HCT116 (cell line): ENCODE measurements around the gene RANBP1. TPM values are rescaled to one million over a fixed set of nuclear protein-coding genes. Genes with fewer than 3 reads are reported as not detected.

Source experiments
- ATAC-seq: fragments of 200-7000 bp; cut with Tn5 transposase; 2 replicates; pipeline ENCODE4 v1.9.1; 2020; ENCODE audit warnings: mild to moderate bottlenecking, moderate library complexity
- BruUV-seq: library from RNA; stranded (reverse); fragments of 400-500 nt; replicated peaks from 2 replicates; lab custom pipeline; 2021; lab: Mats Ljungman, UMichigan
- CTCF ChIA-PET: fragments of 300-600 bp; sonication (Branson Sonifier 250); formaldehyde crosslinking; loops from one replicate; lab custom pipeline; 2021; ENCODE audit warnings: antibody characterized with exemption; lab: Charles Lee
- POLR2A ChIA-PET: fragments of 300-600, 350-600 bp; sonication (Branson Sonifier 250); formaldehyde crosslinking; loops from one replicate; lab custom pipeline; 2021; ENCODE audit warnings: antibody characterized with exemption; lab: Charles Lee
- RAD21 ChIA-PET, 2 experiments: fragments of 300-600 bp; sonication (Branson Sonifier 250); formaldehyde crosslinking; loops; one replicate each; lab custom pipeline; 2023; ENCODE audit warnings: low total read pairs in 2 of 2; ENCODE audit not compliant: uncharacterized antibody in 2 of 2, unreplicated experiment in 2 of 2, low non-redundant PET in 1 of 2; lab: Charles Lee
- DNase-seq: peaks from one replicate; pipeline ENCODE4 v3.0.0-alpha.2; 2010; ENCODE audit warnings: low read depth, low spot score
- H2AFZ ChIP-seq: fragments of 200-600 bp; shearing (Covaris generic), sonication (generic); 2 replicates; pipeline ENCODE4 v1.6.1; 2017; ENCODE audit warnings: low read depth, mixed run types, mixed read lengths, antibody characterized with exemption, low read length; ENCODE audit not compliant: poor library complexity, severe bottlenecking
- H3K27ac ChIP-seq: 2 replicates; pipeline ENCODE4 v1.5.1; 2012; ENCODE audit warnings: low read depth, low read length
- H3K27me3 ChIP-seq: fragments of 200-600 bp; sonication (generic); 2 replicates; pipeline ENCODE4 v1.6.1; 2016; ENCODE audit warnings: mixed run types, low read length, mixed read lengths; ENCODE audit not compliant: insufficient read depth
- H3K36me3 ChIP-seq, 2 experiments: fragments of 200-500 bp in 1 of 2; fragments of 200-600 bp in 1 of 2; sonication (Bioruptor generic) in 1 of 2; sonication (generic) in 1 of 2; 2 replicates each; pipeline versions ENCODE4 v1.5.1 to v1.6.1; 2014 to 2016; ENCODE audit warnings: low read length in 2 of 2, inconsistent platforms in 1 of 2, mixed read lengths in 1 of 2, mixed run types in 1 of 2; ENCODE audit not compliant: insufficient read depth in 2 of 2, control insufficient read depth in 1 of 2
- H3K4me1 ChIP-seq, 2 experiments: fragments of 200-600 bp in 1 of 2; sonication (generic) in 1 of 2; 2 replicates each; pipeline versions ENCODE4 v1.5.1 to v1.6.1; 2012 to 2017; ENCODE audit warnings: low read length in 2 of 2, inconsistent platforms in 1 of 2, mild to moderate bottlenecking in 1 of 2, mixed read lengths in 1 of 2, mixed run types in 1 of 2, moderate library complexity in 1 of 2; ENCODE audit not compliant: insufficient read depth in 2 of 2, control insufficient read depth in 1 of 2
- H3K4me2 ChIP-seq: fragments of 200-600 bp; sonication (generic); 2 replicates; pipeline ENCODE4 v1.6.1; 2017; ENCODE audit warnings: mixed run types, low read length, mixed read lengths
- H3K4me3 ChIP-seq, 2 experiments: fragments of 200-600 bp in 1 of 2; sonication (generic) in 1 of 2; replicated peaks in 1 of 2; 2 replicates each; pipeline ENCODE4 v1.5.1; 2011 to 2016; ENCODE audit warnings: low read length in 2 of 2, control low read depth in 1 of 2, low read depth in 1 of 2, mild to moderate bottlenecking in 1 of 2, mixed read lengths in 1 of 2, mixed run types in 1 of 2
- H3K79me2 ChIP-seq: fragments of 200-600 bp; sonication (generic); 2 replicates; pipeline ENCODE4 v1.6.1; 2017; ENCODE audit warnings: mild to moderate bottlenecking, mixed run types, low read length, moderate library complexity, mixed read lengths; ENCODE audit not compliant: insufficient read depth
- H3K9ac ChIP-seq: fragments of 200-600 bp; sonication (generic); 2 replicates; pipeline ENCODE4 v1.6.1; 2016; ENCODE audit warnings: low read length, mixed read lengths
- H3K9me2 ChIP-seq: fragments of 200-600 bp; sonication (generic), shearing (Covaris generic); 2 replicates; pipeline ENCODE4 v1.6.1; 2017; ENCODE audit warnings: mixed run types, mild to moderate bottlenecking, moderate library complexity; ENCODE audit not compliant: insufficient read depth
- H3K9me3 ChIP-seq, 2 experiments: fragments of 200-500 bp in 1 of 2; fragments of 200-600 bp in 1 of 2; sonication (Bioruptor generic) in 1 of 2; sonication (generic) in 1 of 2; 2 replicates each; pipeline ENCODE4 v1.6.1; 2014 to 2017; ENCODE audit warnings: low read length in 2 of 2, mixed read lengths in 2 of 2, inconsistent platforms in 1 of 2, low read depth in 1 of 2, mild to moderate bottlenecking in 1 of 2, mixed run types in 1 of 2, moderate library complexity in 1 of 2; ENCODE audit not compliant: control insufficient read depth in 1 of 2, insufficient read depth in 1 of 2
- H4K20me1 ChIP-seq: fragments of 200-600 bp; sonication (generic), shearing (Covaris generic); 2 replicates; pipeline ENCODE4 v1.6.1; 2017; ENCODE audit warnings: mixed run types, mild to moderate bottlenecking, moderate library complexity; ENCODE audit not compliant: insufficient read depth
- CEBPB ChIP-seq: IDR thresholded peaks from 2 replicates; pipeline ENCODE4 v1.6.1; 2012; ENCODE audit warnings: low read depth
- EGR1 ChIP-seq: IDR thresholded peaks from 2 replicates; pipeline ENCODE4 v1.6.1; 2012; ENCODE audit warnings: low read depth
- EZH2 ChIP-seq: fragments of 200-600 bp; sonication (generic); IDR thresholded peaks from 2 replicates; pipeline ENCODE4 v1.6.1; 2017; ENCODE audit warnings: antibody characterized with exemption, mixed run types
- FOSL1 ChIP-seq: IDR thresholded peaks from 2 replicates; pipeline ENCODE4 v1.6.1; 2012; ENCODE audit warnings: low read depth
- JUND ChIP-seq: IDR thresholded peaks from 2 replicates; pipeline ENCODE4 v1.6.1; 2012
- POLR2A ChIP-seq: IDR thresholded peaks from 2 replicates; pipeline ENCODE4 v1.7.0; 2011; ENCODE audit warnings: borderline replicate concordance; ENCODE audit not compliant: insufficient read depth, insufficient read length; ENCODE audit errors: extremely low read depth
- SP1 ChIP-seq: IDR thresholded peaks from 2 replicates; pipeline ENCODE4 v1.6.1; 2012; ENCODE audit warnings: low read depth
- TCF7L2 ChIP-seq: IDR thresholded peaks from 2 replicates; pipeline ENCODE4 v1.7.0; 2011; ENCODE audit warnings: borderline replicate concordance, inconsistent platforms; ENCODE audit not compliant: insufficient read depth, insufficient read length; ENCODE audit errors: extremely low read depth
- ZNF274 ChIP-seq: fragments of 200-500 bp; sonication (Bioruptor generic); IDR thresholded peaks from 2 replicates; pipeline ENCODE4 v1.6.1; 2014; ENCODE audit warnings: mild to moderate bottlenecking, low read depth, low read length, inconsistent platforms
- intact Hi-C: fragments of 100-400 bp; cut with micrococcal nuclease; formaldehyde crosslinking; loops from 2 replicates; pipeline ENCODE4 v1.10.0; 2022
- total RNA-seq: library from RNA; stranded (reverse); gene quantifications from one replicate; pipeline ENCODE4 v1.2.1, GENCODE V29; 2021; ENCODE audit not compliant: unreplicated experiment
- TF ChIP-seq, protein P1 (sequence below): IDR thresholded peaks from 2 replicates; pipeline ENCODE4 v1.6.1; 2011; ENCODE audit warnings: mild to moderate bottlenecking, low read length, moderate library complexity; ENCODE audit not compliant: insufficient replicate concordance; ENCODE audit errors: extremely low read depth

RANBP1 gene
- total RNA-seq, 1 experiment from 2014 or later = 351 TPM

DNA sequence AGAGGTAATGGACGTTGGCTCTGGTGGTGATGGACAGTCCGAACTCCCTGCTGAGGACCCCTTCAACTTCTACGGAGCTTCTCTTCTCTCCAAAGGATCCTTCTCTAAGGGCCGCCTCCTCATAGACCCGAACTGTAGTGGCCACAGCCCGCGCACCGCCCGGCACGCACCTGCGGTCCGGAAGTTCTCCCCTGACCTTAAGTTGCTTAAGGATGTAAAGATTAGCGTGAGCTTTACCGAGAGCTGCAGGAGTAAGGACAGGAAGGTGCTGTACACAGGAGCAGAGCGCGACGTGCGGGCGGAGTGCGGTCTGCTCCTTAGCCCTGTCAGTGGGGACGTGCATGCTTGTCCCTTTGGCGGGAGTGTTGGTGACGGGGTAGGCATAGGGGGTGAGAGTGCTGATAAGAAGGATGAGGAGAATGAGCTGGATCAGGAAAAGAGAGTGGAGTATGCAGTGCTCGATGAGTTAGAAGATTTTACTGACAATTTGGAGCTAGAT is 29.8 kb upstream of the RANBP1 start:
- H3K27me3 ChIP-seq = no peaks in the 10 kb centered on the region
- ATAC-seq = no peak
- RAD21 ChIA-PET = no interaction called here
- peaks cover 97% of the 10 kb centered on the region for H3K79me2 ChIP-seq
- H3K4me2 ChIP-seq = no peak overlapping the region
- H3K9me2 ChIP-seq = no peaks in the 10 kb centered on the region
- BruUV-seq = no TSS peak
- POLR2A ChIA-PET = no interaction called here
- H4K20me1 ChIP-seq = peaks cover 11% of the 10 kb centered on the region; the same call in 1 of the 2 replicates
- CTCF ChIA-PET = no interaction called here
- DNase-seq = no peak
- H3K4me1 ChIP-seq = peaks cover 9 to 21% of the 10 kb centered on the region in 2 experiments; a peak in 3 of 4 replicates
- H3K36me3 ChIP-seq = peaks cover 54 to 67% of the 10 kb centered on the region in 2 experiments
- no peaks in the 10 kb centered on the region for H3K9me3 ChIP-seq
- H2AFZ ChIP-seq = no peak overlapping the region
- no peak overlapping the region for H3K9ac ChIP-seq
- TF ChIP-seq JUND (no peak), POLR2A (no peak), TCF7L2 (no peak), CEBPB (no peak), EGR1 (no peak), ZNF274 (no peak), SP1 (no peak)
- TF ChIP-seq, protein P1, sequence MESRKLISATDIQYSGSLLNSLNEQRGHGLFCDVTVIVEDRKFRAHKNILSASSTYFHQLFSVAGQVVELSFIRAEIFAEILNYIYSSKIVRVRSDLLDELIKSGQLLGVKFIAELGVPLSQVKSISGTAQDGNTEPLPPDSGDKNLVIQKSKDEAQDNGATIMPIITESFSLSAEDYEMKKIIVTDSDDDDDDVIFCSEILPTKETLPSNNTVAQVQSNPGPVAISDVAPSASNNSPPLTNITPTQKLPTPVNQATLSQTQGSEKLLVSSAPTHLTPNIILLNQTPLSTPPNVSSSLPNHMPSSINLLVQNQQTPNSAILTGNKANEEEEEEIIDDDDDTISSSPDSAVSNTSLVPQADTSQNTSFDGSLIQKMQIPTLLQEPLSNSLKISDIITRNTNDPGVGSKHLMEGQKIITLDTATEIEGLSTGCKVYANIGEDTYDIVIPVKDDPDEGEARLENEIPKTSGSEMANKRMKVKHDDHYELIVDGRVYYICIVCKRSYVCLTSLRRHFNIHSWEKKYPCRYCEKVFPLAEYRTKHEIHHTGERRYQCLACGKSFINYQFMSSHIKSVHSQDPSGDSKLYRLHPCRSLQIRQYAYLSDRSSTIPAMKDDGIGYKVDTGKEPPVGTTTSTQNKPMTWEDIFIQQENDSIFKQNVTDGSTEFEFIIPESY = no peak
- no peak overlapping the region for H3K27ac ChIP-seq
- intact Hi-C loops = loop anchor here (10.0 kb wide), 1 partner anchor 101 kb away; no protein-coding TSS in a partner anchor
- H3K4me3 ChIP-seq = no peak overlapping the region

DNA sequence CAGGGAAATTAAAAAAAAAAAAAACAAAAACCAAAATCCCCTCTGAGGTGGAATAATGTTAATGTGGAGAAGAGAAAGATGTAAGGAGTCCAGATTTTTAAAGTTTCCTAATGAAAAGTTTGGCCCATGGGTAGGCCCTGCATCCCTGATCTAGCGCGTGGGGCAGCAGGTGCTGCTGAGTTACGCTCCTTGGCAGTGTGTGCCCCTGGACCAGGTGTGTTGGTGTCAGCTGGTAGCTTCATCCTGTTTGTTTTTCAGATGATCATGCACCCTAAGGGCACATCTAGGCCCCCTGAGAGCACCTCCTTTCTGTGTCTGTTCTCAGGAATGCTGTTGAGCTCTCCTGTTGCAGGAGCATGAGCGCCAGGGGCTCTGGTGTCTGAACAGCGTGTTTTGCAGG is 29.1 kb upstream of the RANBP1 start:
- H3K9me2 ChIP-seq = no peaks in the 10 kb centered on the region
- ChIA-PET RAD21 (no interaction called here), CTCF (no interaction called here), POLR2A (no interaction called here)
- no peak overlapping the region for H3K9ac ChIP-seq
- H3K4me2 ChIP-seq = no peak overlapping the region
- H3K4me1 ChIP-seq = peaks cover 4 to 15% of the 10 kb centered on the region in 2 experiments; a peak in 2 of 4 replicates
- intact Hi-C loops = loop anchor here (10.0 kb wide), 1 partner anchor 102 kb away; no protein-coding TSS in a partner anchor
- no peaks in the 10 kb centered on the region for H3K27me3 ChIP-seq
- H4K20me1 ChIP-seq = peaks cover 11% of the 10 kb centered on the region; the same call in 1 of the 2 replicates
- DNase-seq (no peak), ATAC-seq (no peak)
- no peak overlapping the region for H2AFZ ChIP-seq
- no peak overlapping the region for H3K4me3 ChIP-seq
- peaks cover 91% of the 10 kb centered on the region for H3K79me2 ChIP-seq
- H3K27ac ChIP-seq = no peak overlapping the region
- TF ChIP-seq POLR2A (no peak), TCF7L2 (no peak), FOSL1 (no peak), EZH2 (no peak), EGR1 (no peak)
- TF ChIP-seq, protein P1 = no peak
- peaks cover 60 to 70% of the 10 kb centered on the region in 2 experiments for H3K36me3 ChIP-seq
- H3K9me3 ChIP-seq = no peaks in the 10 kb centered on the region
- no TSS peak for BruUV-seq
